Stimulated activated naive CD8-positive, alpha-beta T cell treated with anti-CD3 and anti-CD28 coated beads, Interleukin-15, Interleukin-2, amounts not matched to agents 100 U/mL and 50 U/mL, for 24 hours (primary cell): Measurements from ENCODE around the gene NEGR1.

Experiments
- ATAC-seq: fragments of 150-1000 bp; cut with Tn5 transposase; one replicate; pipeline ENCODE4 v1.10.0; 2021
- DNase-seq: peaks from one replicate; pipeline ENCODE4 v3.0.0; 2021

NEGR1 gene

GRCh38 chr1:71351438-71351837 lies 930.9 kb downstream of the NEGR1 start:
- no peak for ATAC-seq

GRCh38 chr1:71350805-71351204 lies 931.5 kb downstream of the NEGR1 start:
- DNase-seq (no peak), ATAC-seq (no peak)

More at GRCh38 chr1:71351438-71351837, 930.9 kb downstream of the NEGR1 start:
- DNase-seq: no peak

GRCh38 chr1:71350330-71350729 lies 932.0 kb downstream of the NEGR1 start:
- ATAC-seq: no peak
- no peak for DNase-seq
